Measurements from ENCODE around the gene LNP1.

The LNP1 gene

DNA sequence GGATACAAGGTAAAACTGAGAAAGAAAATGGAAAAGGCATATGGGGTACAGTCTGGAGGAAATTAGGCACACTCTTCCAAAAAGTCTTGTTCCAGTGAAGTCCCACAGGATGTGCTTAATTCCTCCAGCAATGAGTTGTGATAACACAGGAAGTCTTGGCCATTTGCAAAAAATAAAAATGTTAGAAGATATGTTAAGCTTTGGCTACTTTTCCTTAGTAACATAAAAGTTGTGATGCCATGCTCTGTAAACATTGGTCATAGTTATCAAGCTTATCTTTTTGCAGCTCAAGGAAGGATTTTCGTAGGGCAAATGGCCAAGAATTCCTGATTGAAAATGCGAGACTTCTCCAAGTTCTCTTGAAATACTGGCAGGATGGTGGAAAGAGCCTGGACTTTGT, 26.4 kb downstream of the LNP1 start:
- no peaks in the 10 kb centered on the region for H3K9me3 Mint-ChIP-seq
- H3K36me3 Mint-ChIP-seq (ENCODE audit: low read depth): peaks cover 7% of the 10 kb centered on the region
- no peak overlapping the region for H3K4me3 Mint-ChIP-seq
- H3K27me3 Mint-ChIP-seq (ENCODE audit: low read depth, poor library complexity): peaks cover 6% of the 10 kb centered on the region
- TF ChIP-seq, protein P1, sequence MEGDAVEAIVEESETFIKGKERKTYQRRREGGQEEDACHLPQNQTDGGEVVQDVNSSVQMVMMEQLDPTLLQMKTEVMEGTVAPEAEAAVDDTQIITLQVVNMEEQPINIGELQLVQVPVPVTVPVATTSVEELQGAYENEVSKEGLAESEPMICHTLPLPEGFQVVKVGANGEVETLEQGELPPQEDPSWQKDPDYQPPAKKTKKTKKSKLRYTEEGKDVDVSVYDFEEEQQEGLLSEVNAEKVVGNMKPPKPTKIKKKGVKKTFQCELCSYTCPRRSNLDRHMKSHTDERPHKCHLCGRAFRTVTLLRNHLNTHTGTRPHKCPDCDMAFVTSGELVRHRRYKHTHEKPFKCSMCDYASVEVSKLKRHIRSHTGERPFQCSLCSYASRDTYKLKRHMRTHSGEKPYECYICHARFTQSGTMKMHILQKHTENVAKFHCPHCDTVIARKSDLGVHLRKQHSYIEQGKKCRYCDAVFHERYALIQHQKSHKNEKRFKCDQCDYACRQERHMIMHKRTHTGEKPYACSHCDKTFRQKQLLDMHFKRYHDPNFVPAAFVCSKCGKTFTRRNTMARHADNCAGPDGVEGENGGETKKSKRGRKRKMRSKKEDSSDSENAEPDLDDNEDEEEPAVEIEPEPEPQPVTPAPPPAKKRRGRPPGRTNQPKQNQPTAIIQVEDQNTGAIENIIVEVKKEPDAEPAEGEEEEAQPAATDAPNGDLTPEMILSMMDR (IDR thresholded peaks at IDR 0.05): no peak
- no peak for DNase-seq
- peaks cover 28% of the 10 kb centered on the region for H3K4me1 Mint-ChIP-seq
- no peak overlapping the region for H3K27ac Mint-ChIP-seq

DNA sequence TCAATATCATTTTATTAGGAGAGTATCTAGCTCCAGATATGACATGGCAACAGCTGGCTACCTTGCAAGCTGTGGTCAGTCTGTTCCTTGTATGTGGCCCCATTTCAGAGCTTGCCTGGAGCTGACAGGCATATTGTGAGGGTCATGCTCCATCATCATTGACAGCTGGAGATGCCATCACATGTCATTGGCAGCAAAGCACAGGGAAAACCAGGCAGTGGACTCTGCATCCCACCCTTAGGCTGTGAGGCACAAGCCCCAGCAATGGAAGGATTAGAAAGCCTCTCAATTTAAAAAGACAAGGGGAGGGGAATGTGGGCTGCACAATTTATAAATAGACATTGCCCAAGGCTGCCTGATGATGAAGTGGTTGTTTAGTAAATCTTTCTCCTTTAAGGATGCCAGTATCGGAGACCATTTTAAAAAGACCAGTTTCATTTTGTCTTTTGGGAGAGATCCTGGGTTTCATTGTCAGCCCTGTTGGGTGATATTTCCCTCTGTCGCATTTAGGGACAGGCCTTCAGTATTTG, 27.9 kb downstream of the LNP1 start:
- H3K27me3 Mint-ChIP-seq (ENCODE audit: low read depth, poor library complexity): peaks cover 6% of the 10 kb centered on the region
- no peak for DNase-seq
- H3K36me3 Mint-ChIP-seq (ENCODE audit: low read depth): peaks cover 23% of the 10 kb centered on the region
- H3K4me3 Mint-ChIP-seq: no peak overlapping the region
- no peak overlapping the region for H3K27ac Mint-ChIP-seq
- H3K9me3 Mint-ChIP-seq: peaks cover 15% of the 10 kb centered on the region
- TF ChIP-seq, protein P1 (IDR thresholded peaks at IDR 0.05): no peak
- peaks cover 23% of the 10 kb centered on the region for H3K4me1 Mint-ChIP-seq

DNA sequence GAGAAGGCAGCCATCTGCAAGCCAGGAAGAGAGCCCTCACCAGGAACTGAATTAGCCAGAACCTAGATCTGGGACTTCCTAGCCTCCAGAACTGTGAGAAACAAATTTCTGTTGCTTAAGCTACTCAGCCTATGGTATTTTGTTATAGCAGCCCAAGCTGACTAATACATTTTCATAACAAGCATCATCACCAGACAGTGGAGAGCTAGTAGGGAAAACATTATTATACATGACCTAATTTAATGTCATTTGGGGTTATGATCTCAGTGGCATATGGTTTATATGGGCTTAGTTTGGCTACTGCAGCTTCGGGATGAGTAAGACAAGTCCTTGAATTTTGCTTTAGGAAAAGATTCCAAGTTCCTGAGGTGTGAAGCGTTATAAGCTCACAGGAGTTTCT, 35.6 kb downstream of the LNP1 start:
- TF ChIP-seq, protein P1 (IDR thresholded peaks at IDR 0.05): no peak
- DNase-seq: no peak

DNA sequence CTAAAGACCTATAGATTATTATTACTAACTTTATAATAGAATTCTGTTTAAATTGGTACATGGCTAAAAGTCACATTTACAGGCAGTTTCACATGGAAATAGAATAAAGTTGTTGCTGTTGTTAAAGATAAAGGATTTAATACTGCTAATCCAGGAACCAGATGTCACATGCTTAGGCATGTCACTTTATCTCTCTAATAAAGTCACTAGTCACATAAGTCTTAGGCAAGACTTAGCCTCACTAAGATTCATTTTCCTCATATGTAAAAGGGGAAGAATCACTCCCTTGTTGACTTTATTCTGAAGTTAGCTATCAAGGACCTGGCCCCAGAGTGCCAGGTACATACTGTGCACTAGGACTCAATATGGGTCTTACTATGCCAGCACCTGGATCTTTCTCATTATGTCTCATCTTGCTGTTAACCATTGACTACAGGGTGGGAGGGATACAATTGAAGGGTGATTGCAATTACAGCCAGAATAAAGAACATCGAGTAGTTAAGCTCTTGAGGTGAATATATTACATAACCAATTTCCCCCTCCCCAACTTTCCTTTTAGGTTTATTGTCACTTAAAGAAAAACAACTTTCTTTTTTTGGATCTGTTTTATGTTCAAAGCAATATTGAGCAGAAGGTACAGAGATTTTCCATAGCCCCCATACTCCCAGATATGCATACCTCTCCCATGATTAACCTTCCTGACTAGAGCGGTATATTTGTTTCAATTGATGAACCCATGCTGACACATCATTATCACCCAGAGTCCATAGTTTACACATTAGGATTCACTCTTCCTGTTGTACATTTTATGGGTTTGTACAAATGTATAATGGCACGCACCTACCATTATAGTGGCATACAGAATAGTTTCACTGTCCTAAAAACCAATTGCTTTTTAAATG, 36.6 kb downstream of the LNP1 start:
- H3K4me1 Mint-ChIP-seq: no peaks in the 10 kb centered on the region
- H3K4me3 Mint-ChIP-seq: no peak overlapping the region
- peaks cover 58% of the 10 kb centered on the region for H3K36me3 Mint-ChIP-seq (ENCODE audit: low read depth)
- H3K27ac Mint-ChIP-seq: no peak overlapping the region
- H3K9me3 Mint-ChIP-seq: peaks cover 39% of the 10 kb centered on the region
- no peaks in the 10 kb centered on the region for H3K27me3 Mint-ChIP-seq (ENCODE audit: low read depth, poor library complexity)
- DNase-seq: no peak
- TF ChIP-seq, protein P1 (IDR thresholded peaks at IDR 0.05): no peak

More for the DNA sequence above, 35.6 kb downstream of the LNP1 start:
- Mint-ChIP-seq H3K36me3 (ENCODE audit: low read depth) (peaks cover 58% of the 10 kb centered on the region), H3K27ac (no peak overlapping the region), H3K4me3 (no peak overlapping the region), H3K4me1 (no peaks in the 10 kb centered on the region), H3K27me3 (ENCODE audit: low read depth, poor library complexity) (no peaks in the 10 kb centered on the region), H3K9me3 (peaks cover 31% of the 10 kb centered on the region)

DNA sequence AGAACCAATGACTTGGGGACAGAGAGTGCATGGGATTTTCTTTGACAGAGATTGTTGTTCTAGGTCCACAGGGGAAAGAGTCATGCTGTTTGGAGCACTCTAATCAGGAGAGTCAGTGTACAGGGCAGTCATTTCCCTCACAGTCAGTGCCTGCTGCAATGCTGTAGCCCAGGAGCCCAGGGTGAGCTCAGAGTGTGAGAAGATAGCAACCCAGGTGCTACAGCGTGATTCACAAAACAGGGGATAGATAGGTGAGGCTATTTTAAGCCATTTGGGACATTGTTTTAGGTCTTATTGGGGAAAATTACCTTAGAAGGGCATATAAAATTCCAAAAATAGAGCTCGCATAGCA, 37.3 kb downstream of the LNP1 start:
- H3K4me1 Mint-ChIP-seq: no peaks in the 10 kb centered on the region
- no peak for DNase-seq
- TF ChIP-seq, protein P1 (IDR thresholded peaks at IDR 0.05): no peak
- peaks cover 58% of the 10 kb centered on the region for H3K36me3 Mint-ChIP-seq (ENCODE audit: low read depth)
- peaks cover 39% of the 10 kb centered on the region for H3K9me3 Mint-ChIP-seq
- H3K4me3 Mint-ChIP-seq: no peak overlapping the region
- no peaks in the 10 kb centered on the region for H3K27me3 Mint-ChIP-seq (ENCODE audit: low read depth, poor library complexity)
- H3K27ac Mint-ChIP-seq: no peak overlapping the region

Data from nephron progenitor cell (in vitro differentiated cells).